ENCODE measurements around the gene THSD7A.

The THSD7A gene

DNA sequence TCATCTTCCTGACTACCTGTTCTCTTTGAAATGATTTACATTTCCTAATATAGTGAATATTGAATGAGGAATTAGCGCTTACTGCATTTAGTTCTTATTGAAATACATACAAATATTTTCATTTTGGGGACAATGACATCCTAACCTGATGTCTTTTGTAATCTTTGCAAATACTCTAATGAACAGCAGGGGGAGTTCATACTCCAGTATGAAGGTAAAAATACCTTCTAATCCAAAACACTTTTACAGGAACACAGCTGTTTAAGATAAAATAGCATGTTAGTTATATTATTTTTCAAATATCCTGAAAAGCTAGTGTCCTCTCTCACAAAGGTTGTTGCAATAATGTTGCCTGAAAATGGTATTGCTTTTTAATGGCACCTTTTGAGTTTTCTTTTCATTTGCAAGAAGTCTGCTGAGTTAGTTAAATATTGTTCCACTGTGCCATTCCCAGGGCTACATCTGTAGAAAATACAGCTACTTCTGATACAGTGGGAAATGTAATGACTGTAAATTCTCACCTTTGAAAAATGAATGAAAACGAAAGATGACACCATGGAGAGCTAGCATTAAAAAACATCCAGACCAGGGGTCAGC, 458.4 kb downstream of the THSD7A start:
- no peak for DNase-seq

DNA sequence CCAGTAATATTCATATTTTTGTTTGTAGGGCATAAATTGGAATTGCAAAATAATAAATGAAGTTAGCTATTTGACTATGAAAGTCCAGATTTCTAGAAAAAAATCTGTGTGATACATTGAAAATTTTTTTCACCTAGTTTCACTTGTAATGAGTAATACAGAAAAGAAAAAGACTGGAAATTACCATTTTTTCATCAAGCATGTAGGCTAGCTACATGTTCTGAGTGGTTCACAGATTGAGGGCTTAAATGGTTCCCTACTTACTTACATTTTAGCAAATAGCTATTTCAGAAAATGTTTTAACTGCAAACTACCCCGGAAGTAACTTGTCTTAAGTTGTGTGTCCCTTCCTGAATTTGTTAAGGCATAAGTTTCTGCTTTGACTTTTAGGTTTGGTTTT, 462.3 kb downstream of the THSD7A start:
- DNase-seq = no peak

DNA sequence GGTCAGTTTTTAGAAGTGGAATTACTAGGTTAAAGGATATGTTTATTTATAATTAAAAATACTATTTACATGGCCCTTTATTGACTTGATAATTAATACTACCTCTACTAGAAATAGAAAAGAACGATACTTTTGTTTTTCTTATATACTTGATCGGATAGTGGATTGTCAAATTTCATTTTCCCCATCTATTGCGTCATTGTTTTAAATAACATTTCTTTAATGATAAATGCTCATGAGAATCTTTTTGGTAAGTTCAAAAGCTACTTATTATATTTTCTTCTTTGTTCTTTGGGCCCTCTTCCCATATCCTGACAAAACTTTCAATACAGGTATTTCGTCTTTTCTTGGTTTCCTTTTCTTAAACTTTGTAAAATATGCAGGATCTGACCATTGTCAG, 465.9 kb downstream of the THSD7A start:
- DNase-seq = no peak

DNA sequence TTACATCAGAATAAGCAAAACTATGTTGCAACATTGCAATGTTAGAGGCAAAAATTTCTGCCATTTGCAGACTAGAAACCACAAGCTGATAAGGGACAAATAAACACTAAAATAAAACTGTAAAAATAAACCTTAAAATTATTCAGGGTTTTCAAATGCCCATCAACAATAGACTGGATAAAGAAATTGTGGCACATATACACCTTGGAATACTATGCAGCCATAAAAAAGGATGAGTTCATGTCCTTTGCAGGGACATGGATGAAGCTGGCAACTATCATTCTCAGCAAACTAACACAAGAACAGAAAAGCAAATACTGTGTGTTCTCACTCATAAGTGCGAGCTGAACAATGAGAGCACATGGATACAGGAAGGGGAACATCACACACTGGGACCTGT, 473.4 kb downstream of the THSD7A start:
- no peak for DNase-seq

GRCh38 chr7:11355399-11356005, 476.5 kb downstream of the THSD7A start:
- no peak for DNase-seq

GRCh38 chr7:11346302-11346701, 485.7 kb downstream of the THSD7A start:
- no peak for DNase-seq

DNA sequence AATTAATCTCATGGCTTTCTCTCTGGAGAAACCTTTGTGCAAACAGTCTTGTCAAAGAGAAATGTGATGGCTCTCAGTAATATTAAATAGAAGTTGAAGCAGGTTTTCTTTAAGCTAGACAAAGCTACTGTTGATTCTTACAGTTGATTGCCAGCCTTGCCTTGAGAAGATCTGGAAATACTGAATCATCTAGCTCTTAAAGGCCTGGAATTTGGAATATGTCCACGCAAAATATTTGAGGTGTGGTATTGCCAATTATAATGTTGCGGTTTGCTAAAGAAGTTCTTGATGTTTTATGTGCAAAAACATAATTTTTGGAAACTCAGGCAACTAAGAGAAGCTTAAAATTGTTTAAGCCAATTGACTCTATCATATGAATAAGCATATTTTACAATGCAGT, 486.4 kb downstream of the THSD7A start:
- DNase-seq = no peak

DNA sequence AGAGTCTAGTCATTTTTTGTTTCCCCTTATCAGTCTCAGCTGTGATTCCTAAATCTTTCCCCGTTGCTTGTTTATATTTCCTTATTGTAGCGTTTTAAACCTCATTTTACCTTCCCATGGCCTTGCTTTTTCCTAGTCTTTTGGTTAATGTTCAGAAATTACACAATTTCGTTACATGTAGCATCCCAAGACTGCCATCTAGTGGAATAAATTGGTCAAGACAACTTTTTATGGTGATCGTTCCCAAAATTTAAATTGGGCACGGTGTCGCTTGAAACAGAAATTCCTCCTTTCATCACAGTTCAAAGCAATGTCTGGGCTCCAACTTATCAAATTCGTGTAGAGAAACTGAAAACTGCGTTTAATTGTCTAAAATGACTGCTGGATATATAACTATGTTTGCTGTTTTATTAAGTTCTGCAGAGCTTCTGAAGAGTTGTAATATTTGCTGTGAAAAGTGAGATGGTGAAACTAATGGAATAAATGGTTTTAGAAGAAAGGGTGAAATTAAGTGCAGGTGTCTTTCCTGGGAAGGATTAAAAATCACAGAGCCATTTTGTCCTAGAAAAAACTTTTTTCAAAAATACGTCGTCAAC, 488.1 kb downstream of the THSD7A start:
- DNase-seq = no peak

DNA sequence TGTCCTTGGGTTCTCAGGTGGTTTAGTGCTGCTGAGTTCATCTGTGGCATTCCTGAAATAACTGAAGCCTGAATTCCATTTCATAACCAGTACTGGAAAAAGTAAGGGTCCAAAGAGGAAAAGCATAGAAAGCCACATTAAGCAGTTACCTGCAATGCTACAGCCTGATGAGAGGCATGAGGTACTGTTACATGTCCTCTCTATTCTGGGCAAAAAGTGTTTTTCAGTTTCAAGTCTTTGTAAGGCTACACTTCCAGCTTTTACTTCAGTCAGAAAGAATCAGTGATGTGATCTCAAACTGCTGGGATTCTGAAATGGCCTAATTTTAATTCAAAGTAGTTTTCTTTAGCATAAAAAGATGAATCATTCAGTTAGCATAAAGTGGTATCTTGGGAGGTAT, 488.9 kb downstream of the THSD7A start:
- DNase-seq = no peak

DNA sequence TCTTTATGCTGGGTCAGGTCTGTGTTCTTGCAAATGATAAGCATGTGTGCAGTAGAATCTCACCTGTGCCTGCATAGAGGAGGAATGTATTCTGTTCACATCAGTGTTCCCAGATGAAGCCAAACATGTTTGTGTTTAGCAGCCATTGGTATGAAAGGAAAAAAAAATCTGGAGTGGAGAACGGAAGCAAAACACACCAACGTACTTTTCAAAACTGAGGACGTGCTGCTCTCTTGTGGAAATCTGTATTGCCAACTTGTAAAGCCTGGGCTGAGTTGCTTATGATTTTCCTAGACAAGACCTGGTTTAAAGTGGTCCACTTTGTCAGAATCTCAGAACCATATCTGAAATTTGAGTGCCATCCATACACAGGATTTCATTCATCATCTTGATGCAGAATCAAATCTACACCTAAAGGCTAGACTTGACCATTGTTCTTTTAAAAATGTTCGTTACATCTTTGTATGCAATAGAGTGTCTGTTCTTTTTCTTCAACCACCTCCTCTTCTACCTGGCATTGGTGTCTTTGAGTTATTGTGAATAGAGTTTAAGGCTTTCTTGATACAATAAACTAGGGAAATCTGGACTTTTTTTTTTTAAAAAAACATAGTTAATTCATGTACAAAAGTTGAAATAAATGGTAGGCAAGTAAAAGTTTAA, 490.6 kb downstream of the THSD7A start:
- DNase-seq = no peak

- DNase-seq = no peak
These were observed 495.6 kb downstream of the THSD7A start for GRCh38 chr7:11336432-11336831.

- DNase-seq = no peak
These were observed 496.1 kb downstream of the THSD7A start for GRCh38 chr7:11335947-11336346.

- no peak for DNase-seq
These were observed 499.2 kb downstream of the THSD7A start for GRCh38 chr7:11332865-11333228.

DNA sequence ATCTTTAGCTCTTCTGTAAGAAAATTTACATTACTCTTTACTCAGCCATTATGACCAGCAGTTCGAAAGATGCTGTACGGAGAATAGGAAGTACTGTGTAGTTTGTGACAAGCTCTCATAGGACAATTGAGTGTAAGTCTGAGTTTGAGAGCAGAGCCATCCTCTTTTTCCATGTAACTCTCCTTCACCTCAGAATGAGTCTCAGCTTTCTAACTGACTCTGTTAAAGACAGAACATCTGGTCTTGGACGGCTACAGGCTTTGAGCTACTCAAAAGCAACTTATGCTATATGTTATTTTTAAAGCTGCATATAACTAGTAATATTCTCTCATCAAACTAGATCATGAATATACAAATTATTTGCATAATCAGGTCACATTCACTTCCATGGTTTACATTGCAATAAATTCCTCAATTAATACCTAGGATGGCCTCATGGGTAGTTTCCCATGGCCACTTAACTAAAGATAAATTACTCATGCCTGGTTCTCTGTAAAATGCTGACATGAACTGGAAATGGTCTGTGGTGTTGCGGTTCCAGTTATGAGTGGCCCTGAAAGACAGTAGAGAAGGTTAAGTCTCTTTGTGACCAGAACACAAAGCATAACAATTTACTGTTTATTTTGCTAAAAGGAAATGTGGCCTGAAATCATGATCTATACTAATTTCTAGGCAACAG, 499.7 kb downstream of the THSD7A start:
- no peak for DNase-seq

- DNase-seq = no peak
These were observed 500.6 kb downstream of the THSD7A start for GRCh38 chr7:11331128-11332102.

DNA sequence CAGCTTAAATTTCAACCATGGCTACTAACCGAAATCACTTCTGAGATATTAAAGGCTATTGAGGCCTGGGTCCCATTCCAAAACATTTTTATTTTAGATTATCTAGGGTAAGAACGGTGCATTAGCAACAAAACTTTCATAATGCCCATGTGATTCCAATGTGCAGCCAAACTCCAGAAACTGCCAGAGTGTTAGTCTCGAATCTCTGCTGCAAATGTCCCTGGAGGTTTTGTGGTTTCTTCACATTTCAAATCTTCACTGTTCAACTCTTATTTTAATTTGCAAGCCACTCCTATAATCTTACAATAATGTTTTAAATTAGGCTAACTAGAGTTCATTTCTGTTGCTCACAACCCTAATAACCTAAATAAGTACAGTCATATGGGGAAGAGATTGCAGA, 501.3 kb downstream of the THSD7A start:
- DNase-seq = no peak

DNA sequence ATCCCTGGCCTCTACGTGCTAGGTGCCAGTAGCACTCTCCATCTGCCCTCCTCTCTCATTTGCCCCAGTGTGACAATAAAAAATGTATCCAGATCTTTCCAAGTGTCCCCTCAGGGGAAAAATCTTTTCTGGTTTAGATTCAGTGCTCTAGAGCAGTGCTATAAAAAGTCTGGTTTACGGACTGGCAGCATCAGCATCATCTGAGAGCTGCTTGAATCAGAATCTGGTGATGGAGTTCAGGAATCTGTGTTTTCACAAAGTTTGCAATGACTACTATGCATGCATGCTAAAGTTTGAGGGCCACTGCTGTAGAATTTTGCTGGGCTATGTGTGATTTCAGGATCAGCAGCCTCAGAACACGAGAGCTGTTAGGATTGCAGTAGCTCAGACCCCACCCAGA, 501.8 kb downstream of the THSD7A start:
- no peak for DNase-seq

GRCh38 chr7:11329626-11330025, 502.4 kb downstream of the THSD7A start:
- DNase-seq = no peak

GRCh38 chr7:11328309-11328708, 503.7 kb downstream of the THSD7A start:
- DNase-seq = no peak

DNA sequence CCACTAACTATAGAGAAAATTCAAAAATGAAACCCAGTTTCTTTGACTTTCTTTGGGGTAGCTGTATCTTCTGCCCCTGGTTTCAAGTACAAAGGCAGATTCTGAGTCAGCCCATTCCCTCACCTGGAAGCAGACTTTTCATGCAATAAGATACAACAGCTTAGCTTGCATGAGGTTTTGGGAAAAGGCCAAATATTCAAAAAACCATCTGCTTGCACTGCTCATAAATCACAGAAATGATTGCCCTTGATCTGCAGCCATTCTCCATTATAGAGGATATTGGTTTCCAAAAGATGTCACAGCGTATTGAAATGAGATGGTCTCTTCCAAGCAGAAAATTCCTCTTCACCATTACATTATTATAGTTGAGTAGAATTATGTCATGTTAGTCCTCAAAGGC, 504.4 kb downstream of the THSD7A start:
- no peak for DNase-seq
